SJCRH30 (cell line): ENCODE data around the gene SDCCAG8. TPM values are rescaled to one million over a fixed set of nuclear protein-coding genes. Genes with fewer than 3 reads are reported as not detected.
A peak's percentile ranks its signal among the peaks of the same experiment; 100 is the strongest.

Experiments
- DNase-seq, 2 experiments: peaks; one replicate each; pipeline ENCODE4 v3.0.0-alpha.2; 2015 to 2020
- H3K27ac ChIP-seq: fragments of 250-450 bp; sonication (Bioruptor Pico); 2 replicates; pipeline ENCODE4 v1.5.1; 2020; ENCODE audit warnings: mild to moderate bottlenecking, moderate library complexity
- H3K27me3 ChIP-seq: fragments of 250-450 bp; sonication (Bioruptor Pico); 2 replicates; pipeline ENCODE4 v1.5.1; 2020; ENCODE audit warnings: mild to moderate bottlenecking, moderate library complexity
- H3K36me3 ChIP-seq: fragments of 250-450 bp; sonication (Bioruptor Pico); 2 replicates; pipeline ENCODE4 v1.5.1; 2020; ENCODE audit warnings: mild to moderate bottlenecking, moderate library complexity
- H3K4me1 ChIP-seq: fragments of 250-450 bp; sonication (Bioruptor Pico); 2 replicates; pipeline ENCODE4 v1.5.1; 2020; ENCODE audit warnings: mild to moderate bottlenecking, moderate library complexity
- H3K4me3 ChIP-seq: fragments of 250-450 bp; sonication (Bioruptor Pico); 2 replicates; pipeline ENCODE4 v1.5.1; 2020; ENCODE audit warnings: mild to moderate bottlenecking, moderate library complexity
- H3K9me3 ChIP-seq: fragments of 250-450 bp; sonication (Bioruptor Pico); replicated peaks from 2 replicates; pipeline ENCODE4 v1.5.1; 2020; ENCODE audit warnings: mild to moderate bottlenecking, moderate library complexity
- total RNA-seq: library from RNA; depleted of rRNA; stranded (reverse); fragments of >200 nt; shearing (Covaris generic); gene quantifications from 2 replicates; pipeline ENCODE4 v1.2.3, GENCODE V29; 2014

The SDCCAG8 gene
- total RNA-seq, 1 experiment from 2014 or later: 13.6 TPM

DNA sequence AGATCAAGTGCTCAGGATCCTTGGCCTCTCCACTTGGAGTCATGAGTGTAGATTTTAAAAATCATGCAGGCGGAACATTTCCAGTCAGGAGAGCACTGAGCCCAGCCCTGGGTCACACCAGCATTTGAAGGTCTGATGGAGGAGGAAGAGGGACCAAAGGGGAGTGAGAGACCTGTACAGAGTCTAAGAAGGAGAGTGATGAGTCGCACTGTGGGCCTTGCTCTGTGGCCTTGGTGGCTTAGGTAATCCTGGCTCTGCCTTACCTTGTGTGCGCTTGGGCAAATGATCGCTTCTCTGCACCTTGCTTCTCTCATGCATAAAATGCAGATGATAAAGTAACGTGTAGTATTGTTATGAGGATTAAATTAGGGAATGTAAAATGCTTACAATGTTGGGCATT, 225.3 kb downstream of the SDCCAG8 start:
- no peak overlapping the region for H3K27ac ChIP-seq
- H3K27me3 ChIP-seq: no peaks in the 10 kb centered on the region
- no peak for DNase-seq
- H3K36me3 ChIP-seq: no peaks in the 10 kb centered on the region
- H3K4me1 ChIP-seq: peaks cover 4% of the 10 kb centered on the region
- H3K4me3 ChIP-seq: no peak overlapping the region
- no peaks in the 10 kb centered on the region for H3K9me3 ChIP-seq

DNA sequence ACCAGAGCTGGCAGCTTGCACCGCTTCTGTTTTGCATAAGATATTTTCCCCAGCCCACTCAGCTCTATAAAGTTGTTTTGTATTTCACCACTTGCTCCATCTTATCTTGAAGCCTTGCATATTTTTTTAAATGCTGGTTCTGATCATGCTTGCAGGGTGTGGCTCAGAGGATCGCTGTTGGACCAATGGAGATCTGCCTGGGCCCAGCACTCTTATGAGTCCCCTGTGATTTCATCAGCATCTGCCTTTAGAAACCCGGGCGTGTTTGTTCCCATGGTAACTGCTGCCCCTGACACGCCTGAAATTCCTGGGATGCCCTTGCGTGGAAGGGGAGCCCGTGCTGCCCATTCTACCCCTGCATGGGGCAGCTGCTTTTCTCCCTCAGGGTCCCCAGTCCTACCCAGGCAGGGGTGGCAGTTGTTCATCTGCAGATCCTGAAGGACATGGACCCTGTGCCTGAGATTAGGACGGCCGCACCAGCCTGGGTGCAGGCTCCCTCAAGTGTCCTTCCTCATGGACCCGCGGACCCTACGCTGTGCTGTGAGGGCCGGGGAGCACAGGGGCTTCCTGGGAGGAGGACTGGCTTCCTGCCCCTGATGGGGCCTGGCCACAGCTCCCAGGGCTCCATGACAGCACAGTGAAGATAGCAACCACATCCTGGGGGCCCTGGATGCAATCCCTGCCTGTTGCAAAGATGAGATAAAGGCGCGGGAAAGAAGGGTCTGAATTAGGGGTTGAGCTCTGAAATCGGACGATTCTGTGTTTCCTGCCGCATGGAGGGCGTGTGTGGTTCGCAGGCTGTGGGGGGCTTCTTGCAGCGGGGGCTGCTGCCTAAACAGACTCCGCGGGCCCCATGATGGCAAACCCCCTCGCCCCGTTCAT, 226.5 kb downstream of the SDCCAG8 start:
- Histone ChIP-seq H3K9me3 (no peaks in the 10 kb centered on the region), H3K27ac (no peak overlapping the region), H3K27me3 (no peaks in the 10 kb centered on the region), H3K4me3 (no peak overlapping the region), H3K36me3 (no peaks in the 10 kb centered on the region), H3K4me1 (peaks cover 4% of the 10 kb centered on the region)
- DNase-seq: peak; percentile 40 to 61

DNA sequence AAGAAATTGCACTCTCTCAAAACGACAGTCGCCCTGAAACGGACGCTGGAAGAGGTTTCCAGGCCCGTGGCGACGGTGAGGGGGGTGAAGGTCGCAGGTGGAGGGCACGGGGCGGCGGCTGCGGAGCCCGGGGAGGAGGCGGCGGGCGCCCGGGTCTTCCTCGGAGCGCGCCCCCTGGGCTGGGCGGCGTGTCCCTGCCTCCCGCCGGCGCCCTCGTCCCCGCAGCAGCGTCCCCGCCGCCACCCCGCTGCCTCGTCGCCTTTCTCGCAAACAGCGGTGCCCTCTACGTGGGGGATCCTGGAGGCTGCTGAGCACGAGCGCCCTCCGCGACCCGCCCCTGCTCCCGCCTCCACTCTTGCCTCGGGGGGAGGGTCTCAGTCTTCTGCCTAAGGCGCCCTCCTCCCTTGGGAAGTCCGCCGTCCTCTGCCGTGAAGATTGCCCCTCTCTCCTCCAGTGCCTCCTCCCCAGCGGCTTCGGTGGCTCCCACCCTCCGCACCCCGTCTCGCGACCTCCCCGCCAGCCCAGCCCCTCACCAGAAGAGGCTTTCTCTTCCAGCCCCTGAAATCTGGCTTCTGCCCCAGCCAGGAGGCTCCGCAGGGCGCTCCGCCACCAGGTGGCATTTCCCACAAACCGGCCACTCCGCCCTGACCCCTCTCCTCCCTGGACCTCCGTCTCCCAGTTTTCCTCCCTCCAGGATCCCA, 227.4 kb downstream of the SDCCAG8 start:
- H3K27ac ChIP-seq: no peak overlapping the region
- no peak overlapping the region for H3K4me3 ChIP-seq
- no peaks in the 10 kb centered on the region for H3K27me3 ChIP-seq
- no peaks in the 10 kb centered on the region for H3K9me3 ChIP-seq
- H3K4me1 ChIP-seq: peaks cover 7% of the 10 kb centered on the region
- no peaks in the 10 kb centered on the region for H3K36me3 ChIP-seq
- no peak for DNase-seq

DNA sequence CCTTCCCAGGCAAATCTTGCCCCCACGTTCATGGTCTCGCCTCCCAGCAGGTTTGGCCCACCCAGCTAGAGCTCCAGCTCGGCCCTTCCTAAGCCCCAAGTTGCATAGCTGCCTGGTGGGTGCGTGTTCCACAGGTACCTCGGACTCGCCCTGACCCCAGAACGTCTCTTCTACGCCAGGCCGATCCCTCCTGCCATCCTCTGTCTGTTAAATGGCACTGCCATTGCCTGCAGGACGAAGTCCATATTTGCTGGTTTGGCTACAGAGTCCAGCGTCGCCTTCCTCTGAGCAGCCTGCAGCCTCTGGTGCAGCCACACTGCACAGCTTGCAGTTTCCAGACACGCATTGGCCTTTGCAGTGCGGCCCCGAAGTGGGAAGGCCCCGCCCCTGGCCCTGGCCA, 228.1 kb downstream of the SDCCAG8 start:
- Histone ChIP-seq H3K27me3 (no peaks in the 10 kb centered on the region), H3K4me3 (no peak overlapping the region), H3K4me1 (peaks cover 12% of the 10 kb centered on the region), H3K9me3 (no peaks in the 10 kb centered on the region), H3K36me3 (no peaks in the 10 kb centered on the region), H3K27ac (no peak overlapping the region)
- no peak for DNase-seq

DNA sequence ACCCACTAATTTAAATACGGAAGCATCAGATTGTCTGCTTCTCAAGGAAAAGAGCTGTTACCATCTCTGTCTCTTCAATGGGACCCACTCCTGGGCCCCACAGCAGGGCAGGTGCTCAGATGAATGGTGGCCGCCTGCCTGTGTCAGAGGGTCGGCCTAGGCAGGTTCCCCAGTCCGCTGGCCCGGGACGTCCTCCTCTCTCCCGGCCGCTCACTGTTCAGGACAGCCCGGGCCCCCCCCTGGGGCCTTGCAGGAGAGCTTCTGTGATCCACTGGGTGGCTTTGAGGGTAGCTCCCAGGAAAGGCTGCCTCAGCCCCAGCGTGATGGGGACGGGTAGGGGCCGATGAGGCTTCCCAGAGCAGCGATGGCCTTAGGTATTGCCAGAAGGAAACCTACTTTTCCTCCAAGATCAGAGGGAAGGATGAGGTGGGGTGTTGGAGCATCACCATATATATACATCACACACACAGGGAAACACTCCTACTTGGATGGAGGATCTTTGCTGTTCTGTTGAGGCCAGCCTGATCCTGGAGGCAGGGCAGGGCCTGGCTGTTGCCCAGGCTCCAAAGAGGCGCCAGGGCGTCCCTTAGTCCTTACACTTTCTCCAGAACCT, 231.3 kb downstream of the SDCCAG8 start:
- H3K9me3 ChIP-seq: no peaks in the 10 kb centered on the region
- no peaks in the 10 kb centered on the region for H3K36me3 ChIP-seq
- H3K27ac ChIP-seq: no peak overlapping the region
- no peak overlapping the region for H3K4me3 ChIP-seq
- no peak for DNase-seq
- H3K4me1 ChIP-seq: peaks cover 23% of the 10 kb centered on the region
- H3K27me3 ChIP-seq: no peaks in the 10 kb centered on the region

DNA sequence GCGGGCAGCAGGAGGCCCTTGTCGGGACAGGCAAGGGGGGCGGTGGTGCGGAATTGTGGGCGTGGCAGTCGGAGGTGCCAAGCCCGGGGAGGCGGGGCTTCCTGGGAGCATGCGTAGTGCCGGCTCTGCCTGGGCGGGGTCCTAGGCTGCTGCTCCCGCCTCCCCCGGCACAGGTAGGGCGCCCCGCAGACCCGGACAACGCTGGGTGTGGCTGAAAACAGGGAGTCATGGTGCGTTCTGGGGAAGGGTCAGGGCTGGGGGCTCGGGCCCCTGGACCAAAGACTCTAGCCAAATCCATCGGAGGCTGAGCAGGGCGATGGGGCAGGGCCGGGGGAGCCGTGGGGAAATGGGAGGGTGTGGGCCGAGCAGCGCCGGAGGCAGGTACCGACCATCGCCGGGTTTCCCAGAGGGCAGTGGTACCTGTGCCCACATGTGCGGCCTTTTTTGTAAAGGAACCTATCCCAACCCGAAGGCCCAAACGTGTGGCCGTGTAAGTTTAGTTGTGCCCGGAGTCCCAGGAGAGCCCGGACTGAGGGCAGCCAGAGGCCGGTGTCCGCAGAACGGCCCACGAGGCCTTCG, 231.9 kb downstream of the SDCCAG8 start:
- H3K27me3 ChIP-seq: no peaks in the 10 kb centered on the region
- peaks cover 19% of the 10 kb centered on the region for H3K4me1 ChIP-seq
- peak overlapping the region; percentile 92 for H3K27ac ChIP-seq
- no peak overlapping the region for H3K4me3 ChIP-seq
- no peaks in the 10 kb centered on the region for H3K9me3 ChIP-seq
- H3K36me3 ChIP-seq: no peaks in the 10 kb centered on the region
- no peak for DNase-seq

DNA sequence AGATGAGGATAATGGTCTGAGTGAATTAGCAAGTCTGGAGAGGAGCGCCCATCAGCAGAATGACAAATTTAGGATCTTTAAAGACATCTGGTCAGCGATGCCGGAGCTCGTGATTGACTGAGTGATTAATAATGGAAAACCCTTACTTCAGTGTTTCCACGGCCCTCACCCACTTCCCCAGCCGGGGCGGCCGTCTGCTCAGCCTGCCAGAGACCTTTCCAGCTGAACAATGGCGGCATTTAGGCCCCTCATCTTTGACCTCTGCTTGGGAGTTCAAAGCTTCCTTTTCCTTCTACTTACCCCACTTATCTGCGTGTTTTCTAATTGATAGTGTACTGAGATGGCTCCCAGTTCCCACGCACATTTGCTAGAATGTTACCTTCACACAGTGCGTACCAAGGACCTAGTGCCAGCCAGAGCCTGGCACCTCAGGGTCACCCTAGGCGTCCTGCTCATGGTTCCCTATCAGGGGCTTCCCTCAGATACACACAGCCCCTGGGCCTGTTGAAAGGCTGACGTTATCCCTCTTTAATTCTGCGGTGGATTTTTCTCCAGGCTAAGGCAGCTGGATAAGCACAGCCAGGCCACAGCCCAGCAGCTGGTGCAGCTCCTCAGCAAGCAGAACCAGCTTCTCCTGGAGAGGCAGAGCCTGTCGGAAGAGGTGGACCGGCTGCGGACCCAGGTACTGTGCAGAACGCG, 232.8 kb downstream of the SDCCAG8 start:
- H3K4me1 ChIP-seq: peaks cover 19% of the 10 kb centered on the region
- peak; percentile 86 to 91 for DNase-seq
- H3K36me3 ChIP-seq: no peaks in the 10 kb centered on the region
- peak overlapping the region; percentile 92 for H3K27ac ChIP-seq
- H3K9me3 ChIP-seq: no peaks in the 10 kb centered on the region
- peak overlapping the region; percentile 26; the same call in 1 of the 2 replicates for H3K4me3 ChIP-seq
- H3K27me3 ChIP-seq: no peaks in the 10 kb centered on the region

DNA sequence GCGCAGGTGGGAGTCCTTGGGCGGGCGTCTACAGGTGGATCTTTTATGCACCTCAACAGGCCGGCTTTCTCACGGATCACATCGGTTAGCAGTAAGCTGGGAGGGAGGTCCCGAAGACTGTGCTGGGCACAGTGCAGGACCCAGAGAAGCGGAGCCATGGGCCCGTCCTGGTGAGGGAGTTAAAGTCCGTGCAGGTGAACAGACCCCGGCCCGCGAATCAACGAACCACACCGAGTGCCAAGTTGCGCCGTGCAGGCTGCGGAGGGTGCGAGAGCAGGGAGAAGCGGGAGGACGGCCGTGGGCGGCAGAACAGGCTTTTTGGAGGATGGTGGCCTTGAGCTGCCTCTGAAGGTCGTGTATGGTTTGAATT, 233.3 kb downstream of the SDCCAG8 start:
- Histone ChIP-seq H3K27ac (peak overlapping the region; percentile 92), H3K36me3 (no peaks in the 10 kb centered on the region), H3K4me3 (no peak overlapping the region), H3K4me1 (peaks cover 19% of the 10 kb centered on the region), H3K9me3 (no peaks in the 10 kb centered on the region), H3K27me3 (no peaks in the 10 kb centered on the region)
- DNase-seq: no peak

DNA sequence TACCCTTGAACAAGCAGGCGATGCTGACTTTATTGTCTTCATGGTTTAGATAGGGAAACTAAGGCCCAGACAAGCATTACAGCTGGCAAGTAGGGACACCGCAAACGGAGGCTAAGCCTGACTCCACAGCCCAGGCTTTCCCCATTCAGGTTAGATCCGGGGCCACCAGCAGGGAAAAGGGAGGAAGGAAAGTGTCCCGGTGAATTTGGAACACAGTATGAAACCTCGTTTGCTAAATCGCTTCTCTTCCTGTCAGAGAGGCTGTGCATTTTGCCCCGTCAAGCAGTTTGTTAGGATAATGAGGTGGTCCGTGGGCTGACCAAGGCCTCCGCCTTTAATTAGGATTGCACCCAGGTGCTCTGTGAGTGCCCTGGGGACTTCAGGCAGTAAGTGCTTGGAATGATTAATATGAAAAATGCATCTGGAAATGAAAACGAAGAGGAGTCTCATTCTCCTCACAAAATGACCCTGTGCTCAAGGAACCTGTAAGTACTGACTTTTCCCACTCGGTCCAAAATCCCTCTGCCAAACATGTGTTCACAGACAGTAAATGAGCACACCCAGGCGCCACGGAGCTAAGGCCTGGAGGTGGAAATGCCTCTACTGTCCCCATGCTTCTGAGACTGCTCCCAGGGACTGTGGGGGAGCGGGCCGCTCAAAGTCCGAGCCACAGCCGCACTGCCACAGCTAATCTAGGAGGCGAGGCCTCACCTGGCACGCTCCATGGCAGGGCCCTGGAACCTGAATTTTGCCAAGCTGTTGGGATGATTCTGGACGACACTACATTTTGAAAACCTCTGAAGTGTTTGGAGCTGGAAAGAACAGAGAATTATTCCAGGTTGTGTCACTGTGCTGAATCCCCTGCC, 234.1 kb downstream of the SDCCAG8 start:
- no peak for DNase-seq
- Histone ChIP-seq H3K27ac (peak overlapping the region; percentile 92), H3K27me3 (no peaks in the 10 kb centered on the region), H3K4me1 (peaks cover 19% of the 10 kb centered on the region), H3K9me3 (no peaks in the 10 kb centered on the region), H3K36me3 (no peaks in the 10 kb centered on the region), H3K4me3 (no peak overlapping the region)

DNA sequence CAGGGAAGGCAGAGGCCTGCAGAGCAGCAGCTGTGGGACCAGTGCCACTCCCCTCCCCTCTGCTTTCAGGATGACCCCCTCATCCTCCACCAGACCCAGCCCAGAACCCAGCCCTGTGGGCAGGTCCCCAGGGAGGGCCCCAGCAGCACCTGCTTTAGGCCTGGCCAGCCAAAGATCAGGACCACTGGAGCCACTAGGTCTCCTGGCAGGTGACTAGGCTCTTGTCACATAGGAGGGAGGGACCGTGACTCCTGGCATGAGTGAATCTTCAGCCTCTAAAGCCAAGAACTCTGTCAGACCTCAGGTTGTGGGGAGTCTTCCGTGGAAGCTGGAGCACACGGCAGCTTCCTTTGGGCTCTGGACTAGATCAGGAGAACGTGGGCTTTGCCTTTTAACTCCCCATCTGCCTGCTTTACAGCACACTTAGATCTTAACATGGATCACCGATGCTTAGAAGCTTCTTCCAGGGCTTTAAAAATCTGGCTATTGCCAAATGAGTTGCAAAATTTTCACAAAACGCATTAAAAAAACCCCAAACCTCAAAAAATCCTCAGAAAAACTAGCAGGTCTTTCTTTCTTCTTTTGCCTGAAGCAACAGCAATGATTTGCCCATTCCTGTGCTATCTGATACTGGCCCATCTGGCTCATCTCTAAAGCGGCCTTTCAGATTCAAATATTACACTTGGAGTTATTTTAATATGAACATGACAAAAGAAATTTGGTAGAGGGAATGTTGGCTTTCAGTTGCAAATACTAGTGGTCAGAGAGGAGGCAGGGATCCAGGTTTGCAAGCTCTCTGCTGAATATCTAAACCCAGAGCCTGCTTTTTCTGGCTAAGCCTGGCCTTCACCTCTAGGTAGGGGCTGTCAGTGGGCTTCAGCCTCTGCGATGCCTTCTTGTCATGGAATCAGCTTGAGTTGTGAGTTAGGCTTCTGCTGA, 235.2 kb downstream of the SDCCAG8 start:
- no peaks in the 10 kb centered on the region for H3K27me3 ChIP-seq

DNA sequence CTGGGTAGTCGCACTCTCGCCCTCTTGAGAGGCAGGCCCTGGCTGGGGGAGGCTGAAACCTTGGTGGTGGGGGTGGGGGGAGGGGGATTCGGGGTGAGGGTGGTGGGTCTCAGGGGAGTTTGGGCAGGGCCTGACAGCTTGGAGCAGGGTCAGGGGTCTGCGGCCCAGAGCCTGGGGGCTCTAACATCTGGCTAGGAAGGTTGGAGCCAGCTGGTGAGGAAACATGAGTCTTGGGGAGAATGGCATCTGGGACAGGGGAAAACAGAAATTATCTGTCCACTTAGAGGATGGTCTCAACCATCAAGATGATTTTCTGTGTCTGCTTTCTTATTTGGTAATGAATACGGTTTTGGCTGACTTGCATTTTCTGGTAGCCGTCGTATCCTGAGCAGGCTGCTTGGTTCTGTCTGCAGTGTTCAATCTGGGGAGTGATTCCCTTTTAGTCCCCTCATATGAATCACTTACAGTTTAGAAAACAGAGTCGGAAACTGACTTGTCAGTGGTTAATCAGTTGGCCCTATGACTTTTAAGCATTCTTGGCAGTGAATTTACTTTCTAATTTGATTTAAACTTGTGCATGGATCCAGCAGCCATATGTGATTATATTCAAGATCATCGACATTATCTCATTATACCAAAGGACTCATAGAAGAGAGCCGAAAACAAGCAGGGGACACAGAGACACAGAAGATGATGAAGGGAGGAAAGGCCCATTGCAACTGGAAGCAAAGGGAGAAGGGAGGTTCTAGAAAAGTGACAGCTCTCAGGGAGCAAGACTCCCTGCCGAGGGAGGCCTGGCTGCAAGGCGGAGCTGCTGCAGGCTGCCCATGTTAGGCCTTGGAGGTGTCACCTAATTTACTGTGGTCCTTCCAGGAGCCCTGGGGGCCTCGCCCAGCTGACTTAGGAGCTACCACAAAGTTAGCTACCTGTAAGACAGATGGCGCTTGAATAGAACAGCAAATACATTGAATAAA, 237.6 kb downstream of the SDCCAG8 start:
- Histone ChIP-seq H3K9me3 (no peaks in the 10 kb centered on the region), H3K27ac (no peak overlapping the region), H3K36me3 (no peaks in the 10 kb centered on the region), H3K4me1 (peaks cover 23% of the 10 kb centered on the region), H3K4me3 (no peak overlapping the region), H3K27me3 (no peaks in the 10 kb centered on the region)
- no peak for DNase-seq

More for the DNA sequence above, 235.2 kb downstream of the SDCCAG8 start:
- H3K27ac ChIP-seq: no peak overlapping the region
- DNase-seq: no peak
- no peaks in the 10 kb centered on the region for H3K9me3 ChIP-seq
- peaks cover 23% of the 10 kb centered on the region for H3K4me1 ChIP-seq
- no peaks in the 10 kb centered on the region for H3K36me3 ChIP-seq
- H3K4me3 ChIP-seq: no peak overlapping the region
